ENCODE measurements around the gene ITGA3. TPM values are rescaled to one million over a fixed set of nuclear protein-coding genes. Genes with fewer than 3 reads are reported as not detected.

The ITGA3 gene
- polyA plus RNA-seq, 1 donor, result 41.8 TPM

DNA sequence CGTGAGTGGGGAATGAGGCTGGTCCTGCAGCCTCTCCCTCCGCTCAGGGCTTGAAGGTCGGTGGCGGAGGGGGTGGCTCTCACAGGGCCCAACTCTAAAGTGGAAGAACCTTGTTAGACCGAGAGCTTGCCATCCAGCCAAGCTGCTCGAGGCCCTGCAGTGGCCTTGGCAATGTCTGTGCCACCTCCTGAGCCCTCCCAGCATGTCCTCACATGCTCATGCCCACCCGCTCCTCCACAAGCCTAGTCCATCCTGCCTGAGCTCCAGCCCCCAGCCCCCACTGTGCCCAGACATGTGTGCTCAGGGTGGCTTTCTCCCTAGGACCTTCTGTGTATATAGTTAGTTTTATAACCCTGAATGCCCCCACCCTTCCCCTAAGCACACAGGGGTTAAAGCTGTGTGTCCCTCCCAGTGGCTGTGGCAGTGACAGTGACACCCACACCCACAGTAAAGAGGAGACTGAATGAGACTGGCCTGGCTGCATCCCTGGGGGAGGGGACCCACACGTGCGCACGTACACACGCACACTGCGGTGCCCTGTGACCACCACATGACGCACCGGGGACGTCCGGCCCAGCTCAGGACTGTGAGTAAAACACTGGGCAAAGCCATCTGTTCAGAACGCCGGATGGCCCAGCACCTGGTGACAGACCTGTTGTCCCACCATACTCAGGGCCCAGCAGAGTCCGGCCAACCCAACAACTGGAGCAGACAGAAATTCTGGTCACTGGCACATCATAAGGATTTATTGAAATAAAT lies 54.9 kb downstream of the ITGA3 start:
- DNase-seq, result no peak

DNA sequence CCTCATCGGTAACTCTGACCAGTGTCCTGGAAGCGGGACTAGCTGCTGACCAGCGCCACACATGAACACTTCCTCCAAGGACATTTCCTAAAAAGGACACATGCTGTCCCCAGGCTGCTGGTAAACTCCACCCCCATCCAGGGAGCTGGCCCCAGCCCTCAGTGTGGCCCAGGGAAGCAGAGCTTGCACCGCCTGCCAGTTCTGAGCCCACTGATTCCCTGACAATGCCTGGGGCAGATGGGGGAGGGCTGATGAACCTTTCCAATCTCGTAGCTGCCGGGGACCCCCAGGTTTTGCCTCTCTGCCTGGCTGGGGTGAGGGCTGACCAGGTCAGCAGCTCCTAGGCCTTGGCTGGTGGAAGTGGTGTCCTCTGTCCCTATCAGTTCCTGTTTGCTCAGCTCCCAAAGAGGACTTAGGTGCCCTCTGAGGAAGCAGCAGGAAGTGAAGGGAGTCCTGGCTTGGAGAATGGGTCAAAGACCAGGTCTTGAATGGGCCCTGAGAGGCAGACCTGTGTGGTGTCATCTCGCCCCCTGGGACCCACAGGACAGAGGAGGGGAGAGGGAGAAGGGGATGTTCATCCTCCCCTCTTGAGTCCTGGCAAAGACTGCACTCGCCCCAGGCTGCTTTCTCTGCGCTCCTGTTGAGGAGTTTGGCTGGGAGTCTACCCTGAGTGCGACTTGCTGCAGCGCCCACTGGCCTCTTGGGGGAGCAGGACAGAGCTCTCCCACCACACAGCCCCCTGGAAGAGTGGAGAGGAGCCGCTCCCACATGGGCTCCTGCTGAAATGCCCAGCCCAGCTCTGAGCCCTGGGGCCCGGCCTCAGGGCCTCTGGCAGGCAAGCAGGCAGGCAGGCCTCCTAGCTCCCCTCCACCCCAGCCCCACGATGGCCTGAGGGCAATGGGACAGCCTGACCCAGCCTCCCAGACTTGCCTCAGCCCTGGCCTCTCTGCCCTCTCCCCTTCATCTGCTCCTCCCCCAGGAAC lies 56.1 kb downstream of the ITGA3 start:
- no peak for DNase-seq

DNA sequence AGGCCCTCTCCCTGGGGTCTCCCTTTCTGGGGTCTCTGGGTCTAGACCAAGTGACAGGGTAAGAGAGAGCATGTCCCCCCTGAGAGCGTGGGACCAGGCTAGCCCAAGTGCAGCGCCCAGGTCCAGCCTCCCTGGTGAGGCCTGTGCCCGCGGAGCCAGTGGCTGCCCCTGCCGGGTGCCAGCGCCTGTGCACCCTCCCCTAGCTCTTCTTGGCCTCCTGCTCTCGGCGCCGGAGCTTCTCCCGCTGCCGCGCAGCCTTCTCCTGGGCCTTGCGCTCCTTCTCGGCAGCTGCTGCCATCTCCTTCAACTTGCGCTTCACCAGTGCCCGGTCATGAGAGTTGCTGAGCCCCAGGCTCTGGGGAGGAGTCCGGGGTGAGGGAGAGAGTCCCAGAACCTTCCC lies 56.8 kb downstream of the ITGA3 start:
- DNase-seq, result no peak

DNA sequence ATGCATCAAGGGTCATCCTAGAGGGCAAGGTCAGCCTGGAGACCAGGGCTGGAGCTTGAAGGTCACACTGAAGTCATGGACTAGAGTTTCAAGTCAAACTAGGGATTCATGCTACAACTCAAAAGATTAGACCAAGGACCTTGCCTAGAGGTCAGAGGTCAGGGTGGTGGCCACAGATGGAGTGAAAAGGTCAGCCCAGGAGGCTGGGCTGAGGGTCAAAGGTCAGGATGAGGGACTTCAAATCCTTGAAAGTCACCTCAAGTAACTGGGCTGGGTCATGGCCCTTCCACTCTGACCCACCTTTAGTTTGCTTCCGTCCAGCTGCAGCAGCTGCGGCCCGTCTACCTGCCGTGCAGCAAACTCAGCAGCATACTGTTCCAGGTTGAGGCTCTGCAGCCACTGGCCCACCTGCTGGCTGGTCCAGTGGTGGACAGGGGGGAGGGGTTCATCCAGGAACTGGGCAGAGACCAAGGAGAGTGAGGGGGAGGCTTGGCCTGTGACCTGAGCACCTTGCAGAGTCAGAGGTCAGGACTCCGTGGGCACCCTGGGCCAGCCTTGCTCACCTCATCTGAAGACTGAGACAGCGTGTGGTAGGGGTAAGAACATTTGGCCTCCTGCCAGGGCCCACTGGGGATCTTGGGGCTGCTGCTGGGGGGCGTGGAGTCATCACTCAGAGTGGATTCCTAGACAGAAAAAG lies 57.9 kb downstream of the ITGA3 start:
- DNase-seq, result no peak

DNA sequence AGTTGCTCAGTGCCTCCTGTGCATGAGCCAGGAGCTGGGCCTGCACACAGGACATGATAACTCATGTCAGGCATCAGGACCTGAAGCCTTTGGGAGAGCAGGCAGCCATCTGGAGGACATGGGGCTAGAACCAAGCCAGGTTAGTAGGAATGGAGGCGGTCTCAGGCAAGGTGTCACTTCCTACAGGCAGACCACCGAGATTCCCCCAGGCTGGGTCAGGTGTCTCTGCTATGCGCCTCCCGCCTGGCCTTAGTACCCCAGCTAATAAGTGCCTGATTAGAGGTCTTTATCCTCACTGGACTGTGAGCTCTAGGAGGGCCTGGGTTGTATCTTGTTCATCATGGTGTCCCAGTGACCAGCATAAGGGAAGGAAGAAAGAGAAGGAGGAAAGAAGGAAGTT lies 58.5 kb downstream of the ITGA3 start:
- no peak for DNase-seq

DNA sequence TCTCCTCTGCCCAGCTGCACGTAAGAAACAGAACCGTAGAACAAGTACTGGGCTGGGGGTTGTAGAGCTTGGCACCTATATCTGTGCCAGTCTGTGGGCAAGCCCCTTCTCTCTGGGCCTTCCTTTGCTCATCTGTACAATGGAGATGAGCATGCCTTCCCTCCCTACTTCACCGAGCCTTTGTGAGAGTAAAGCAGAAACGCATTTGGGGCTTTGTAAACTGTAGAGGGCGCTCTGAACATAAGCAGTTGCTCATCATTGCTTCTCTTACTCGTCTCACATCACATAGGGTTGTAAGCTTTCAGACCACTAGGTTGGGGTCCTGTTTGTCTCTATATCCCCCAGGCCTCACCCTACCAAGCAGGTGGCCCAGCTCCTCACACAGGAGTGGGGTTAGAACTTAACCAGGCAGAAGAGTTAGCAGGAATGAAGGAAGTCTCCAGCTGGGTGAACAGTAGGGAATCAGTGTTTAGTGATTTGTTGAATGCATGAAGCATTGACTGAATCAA lies 59.0 kb downstream of the ITGA3 start:
- DNase-seq, result no peak

DNA sequence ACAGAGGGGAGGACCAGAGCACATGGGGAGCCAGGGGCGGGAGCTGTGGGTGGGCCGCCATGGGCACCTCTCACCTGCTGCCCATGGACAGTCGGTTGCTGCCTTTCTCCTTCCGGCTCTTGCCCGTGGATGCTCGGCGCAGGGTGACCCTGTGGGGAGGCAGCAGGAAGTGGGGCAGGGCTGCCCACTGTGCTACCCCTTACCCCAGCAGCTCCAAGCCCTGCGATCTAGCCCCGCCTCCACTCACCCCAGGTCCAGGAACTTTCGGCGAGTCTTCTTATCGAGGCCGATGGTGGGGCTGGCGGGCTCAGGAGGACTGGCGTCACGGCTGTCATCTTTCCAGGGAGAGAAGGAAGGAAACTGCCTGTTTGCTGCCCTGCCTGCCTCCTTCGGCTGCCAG lies 59.8 kb downstream of the ITGA3 start:
- DNase-seq, result no peak

DNA sequence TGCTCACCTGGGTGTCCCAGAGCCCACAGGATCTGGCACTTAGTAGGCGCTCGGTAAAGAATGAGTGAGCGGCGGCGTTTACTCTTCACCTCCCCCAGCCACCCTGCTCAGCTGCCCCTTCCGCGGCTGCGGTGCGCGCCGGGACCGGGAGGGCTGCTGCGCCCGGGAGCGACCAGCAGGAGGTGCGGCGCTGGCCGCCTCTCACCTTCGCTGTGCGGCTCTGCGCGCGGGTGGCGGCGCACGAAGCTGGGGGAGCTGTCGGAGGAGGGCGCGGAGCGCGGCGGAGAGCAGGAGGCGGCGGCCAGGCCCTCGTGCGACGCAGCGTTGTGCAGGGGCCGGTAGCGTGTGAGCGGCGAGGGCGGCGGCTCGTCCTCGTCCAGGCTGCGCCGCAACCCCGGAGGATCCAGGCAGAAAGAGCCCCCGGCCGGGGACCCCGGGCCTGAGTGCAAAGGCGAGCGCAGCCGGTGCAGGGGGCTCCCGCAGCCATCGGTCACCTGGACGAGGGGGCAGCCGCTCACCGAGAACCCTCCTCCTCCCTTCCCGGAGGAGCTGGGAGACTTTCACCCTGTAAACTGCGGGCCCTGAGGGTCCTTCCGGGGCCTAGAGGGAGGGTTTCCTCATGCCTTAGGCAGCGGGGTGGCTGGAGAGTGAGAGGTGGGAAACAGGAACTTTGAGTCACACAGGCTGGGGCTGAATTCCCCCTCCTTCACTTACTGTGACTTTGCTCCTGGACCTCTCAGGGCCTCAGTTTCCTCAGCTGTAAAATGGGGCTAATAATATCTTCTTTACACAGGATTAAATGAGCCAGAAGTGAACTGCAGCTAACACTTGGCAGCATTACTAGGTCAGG lies 61.5 kb downstream of the ITGA3 start:
- peak; percentile 74 for DNase-seq

DNA sequence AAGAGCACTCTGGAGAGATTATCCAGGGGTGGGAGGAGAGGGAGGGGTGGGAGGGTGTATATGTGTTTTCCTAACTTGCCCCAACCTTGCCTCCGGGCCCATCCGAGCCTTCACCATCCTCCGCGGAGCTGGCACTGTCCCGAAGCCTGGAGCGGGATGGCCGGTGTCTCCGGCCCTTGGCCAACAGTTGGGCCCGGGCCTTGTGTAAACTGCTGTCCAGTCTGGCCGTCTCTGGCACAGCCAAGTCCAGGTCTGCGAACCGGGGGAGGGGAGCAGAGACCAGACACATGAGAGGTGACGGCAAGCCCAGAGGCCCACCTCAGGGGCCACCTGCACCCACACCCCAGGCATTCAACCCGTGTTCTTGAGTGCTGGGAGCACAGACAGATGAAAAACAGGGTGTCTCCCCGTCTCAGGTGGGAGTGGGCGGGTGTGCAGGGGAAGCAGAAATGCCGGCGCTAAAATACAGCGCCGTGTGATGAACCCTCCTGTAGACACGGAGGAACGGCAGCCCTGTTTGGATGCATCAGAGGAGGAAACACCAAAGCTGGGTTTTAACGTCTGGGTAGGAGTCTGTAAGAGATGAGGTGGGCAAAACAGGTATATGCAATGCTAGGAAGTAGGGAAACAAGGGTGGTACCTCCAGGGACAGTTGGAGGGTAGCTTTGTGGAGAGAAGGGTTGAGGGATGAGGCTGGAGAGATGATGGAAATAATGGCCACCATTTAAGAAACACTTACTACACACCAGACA lies 62.3 kb downstream of the ITGA3 start:
- DNase-seq, result no peak

DNA sequence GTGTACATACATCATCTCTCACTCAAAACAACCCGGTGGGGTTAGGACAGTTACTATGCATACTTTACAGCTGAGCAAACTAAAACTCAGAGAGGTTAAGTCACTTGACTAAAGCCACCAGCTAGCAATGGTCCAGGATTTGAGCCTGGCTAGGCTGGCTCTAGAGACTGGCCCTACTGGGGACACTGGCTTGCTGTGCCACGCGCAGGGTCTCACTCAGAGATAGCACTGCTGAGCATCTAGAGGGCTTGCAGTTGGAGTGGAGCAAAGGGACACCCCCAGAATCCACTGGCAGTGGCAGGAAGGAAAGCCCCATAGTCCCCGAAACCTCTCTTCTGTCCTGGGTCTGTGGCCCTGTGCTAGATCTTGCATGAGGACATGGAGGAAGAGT lies 62.9 kb downstream of the ITGA3 start:
- no peak for DNase-seq

DNA sequence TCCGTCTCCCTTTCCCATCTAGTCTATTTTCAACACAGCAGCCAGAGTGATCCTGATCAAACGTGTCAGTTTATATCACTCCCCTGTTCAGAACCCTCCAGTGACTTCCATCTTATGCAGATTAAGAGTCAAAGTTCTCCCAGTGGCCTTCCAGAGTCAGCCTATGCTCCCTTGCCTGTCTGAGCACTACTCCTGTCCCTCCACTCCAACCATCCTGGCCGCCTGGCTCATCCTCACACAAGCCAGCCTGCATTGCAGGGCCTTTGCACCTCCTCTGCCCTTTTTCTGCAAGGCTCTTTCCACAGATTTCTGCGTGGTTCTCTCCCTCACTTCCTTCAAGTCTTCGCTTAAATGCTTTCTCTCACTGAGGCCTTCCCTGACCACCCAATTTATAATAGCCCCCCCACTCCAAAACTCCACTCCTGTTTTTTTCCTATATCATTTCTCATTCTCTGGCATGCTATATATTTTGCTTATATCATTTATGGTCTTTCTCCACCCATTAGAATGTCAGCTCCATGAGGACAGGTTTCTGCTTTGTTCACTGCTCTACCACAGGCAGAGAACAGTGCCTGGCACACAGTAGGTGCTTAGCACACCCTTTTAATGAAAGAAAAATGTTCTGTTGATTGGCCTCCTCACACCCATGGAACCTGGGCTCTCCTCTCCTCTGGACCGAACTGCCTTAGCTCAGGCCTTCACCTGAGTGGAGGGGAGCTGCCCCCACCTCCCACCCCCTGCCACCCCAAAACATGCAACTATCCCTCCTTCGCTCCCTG lies 64.8 kb downstream of the ITGA3 start:
- DNase-seq, result no peak

DNA sequence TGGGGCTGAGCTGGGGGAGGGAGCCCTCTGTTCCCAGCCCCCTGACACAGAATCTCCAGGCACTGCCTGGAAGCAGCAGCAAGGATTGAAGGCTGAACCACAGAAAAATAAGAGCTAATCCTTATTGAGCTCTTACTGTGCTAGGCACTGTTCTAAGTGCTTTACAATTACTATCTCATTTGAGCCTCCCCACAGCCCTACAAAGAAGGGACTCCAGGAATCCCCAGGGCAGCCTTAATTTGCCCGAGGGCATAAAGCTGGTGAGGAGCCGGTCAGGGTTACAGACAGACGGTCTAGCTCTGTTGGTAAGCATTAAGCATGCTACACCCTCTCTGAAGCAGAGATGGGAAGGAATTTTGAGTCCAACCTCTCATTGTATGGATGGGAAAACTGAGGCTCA lies 67.0 kb downstream of the ITGA3 start:
- DNase-seq, result no peak

DNA sequence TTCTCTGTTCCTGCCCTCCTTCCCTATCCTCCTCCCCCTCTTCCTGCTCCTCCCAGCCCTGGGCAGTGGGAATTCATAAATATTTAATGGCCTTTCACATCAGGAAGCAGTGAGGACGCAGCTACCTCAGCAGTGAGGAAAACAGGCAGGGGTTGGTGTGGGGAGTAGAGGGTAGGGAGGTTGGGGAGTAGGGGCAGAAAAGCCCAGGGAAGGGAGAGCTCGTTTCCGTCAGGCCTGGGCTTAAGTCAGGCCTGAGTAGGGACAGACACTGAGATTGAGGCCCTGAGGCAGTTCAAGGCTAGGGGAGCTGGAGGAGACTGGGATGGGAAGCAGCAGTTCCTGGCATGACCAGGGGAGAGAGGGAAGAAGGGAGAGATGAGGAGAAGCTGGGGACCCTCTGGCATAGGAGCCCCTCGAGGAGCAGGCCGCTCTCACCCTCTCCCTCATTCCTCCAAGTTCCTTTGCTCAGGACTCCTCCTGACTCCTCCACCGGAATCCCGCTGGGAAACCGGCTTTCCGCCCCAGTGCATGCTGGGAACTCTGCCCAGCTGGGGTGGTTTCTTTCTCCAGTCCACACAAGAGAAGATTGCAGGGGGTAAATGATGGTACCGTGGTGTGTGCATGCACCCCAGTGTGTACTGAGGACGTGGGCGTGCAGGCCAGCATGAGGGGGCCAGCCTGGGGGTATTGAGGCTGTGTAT lies 67.9 kb downstream of the ITGA3 start:
- no peak for DNase-seq

DNA sequence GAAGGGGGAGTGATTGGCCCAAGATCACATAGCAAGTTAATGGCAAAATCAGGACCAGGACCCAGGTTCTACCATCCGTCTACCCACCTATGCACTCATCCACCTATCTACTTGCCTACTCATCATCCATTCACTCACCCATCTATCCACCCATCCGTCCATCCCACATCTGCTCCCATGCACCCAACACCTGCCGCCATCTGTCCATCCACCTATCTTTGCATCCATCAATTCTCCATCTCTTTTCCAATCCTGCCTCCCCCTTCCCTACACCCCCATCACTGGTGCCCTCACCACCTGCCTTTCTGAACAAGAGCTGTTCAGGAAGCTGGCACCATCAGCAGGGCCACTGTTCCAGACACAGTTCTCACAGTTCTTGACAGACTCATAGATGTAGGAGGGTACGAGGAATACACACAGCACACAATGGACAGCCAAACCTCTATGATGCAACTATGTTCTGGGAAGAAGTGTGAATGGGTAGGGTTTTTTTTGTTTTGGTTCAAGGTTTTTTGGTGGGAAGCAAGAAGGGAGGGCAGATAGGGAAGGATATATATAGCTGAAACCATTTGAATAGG lies 69.6 kb downstream of the ITGA3 start:
- no peak for DNase-seq

DNA sequence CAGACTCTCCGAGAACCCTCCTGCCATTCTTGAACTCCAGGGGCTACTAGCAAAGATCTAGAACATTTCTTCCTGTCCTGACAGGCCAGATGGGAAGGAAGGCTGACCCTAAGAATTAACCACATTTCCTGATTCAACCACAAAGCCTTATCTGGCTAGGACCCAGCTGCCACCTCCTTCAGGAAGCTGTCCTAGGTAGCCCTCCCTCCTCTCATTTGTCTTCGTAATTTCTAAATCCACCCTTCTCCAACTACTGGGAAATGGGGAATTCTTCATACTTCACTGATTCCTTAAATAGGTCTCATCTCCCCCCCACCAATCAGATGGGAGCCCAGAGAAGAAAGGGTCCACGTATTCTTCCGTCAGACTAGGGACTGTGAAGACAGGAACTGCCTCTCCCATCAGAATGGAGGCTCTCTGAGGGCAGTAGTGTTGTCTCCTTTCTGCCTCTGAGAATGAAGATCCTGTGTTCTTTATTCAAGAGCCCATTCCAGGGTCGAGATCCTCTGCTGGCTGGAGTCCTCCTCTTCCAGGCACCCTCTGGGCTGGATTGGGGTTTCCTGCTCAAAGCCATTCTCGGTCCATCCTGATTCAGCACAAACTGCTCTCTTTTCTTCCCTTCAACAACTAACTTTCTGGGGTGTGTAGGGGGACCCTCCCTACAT lies 71.9 kb downstream of the ITGA3 start:
- no peak for DNase-seq

DNA sequence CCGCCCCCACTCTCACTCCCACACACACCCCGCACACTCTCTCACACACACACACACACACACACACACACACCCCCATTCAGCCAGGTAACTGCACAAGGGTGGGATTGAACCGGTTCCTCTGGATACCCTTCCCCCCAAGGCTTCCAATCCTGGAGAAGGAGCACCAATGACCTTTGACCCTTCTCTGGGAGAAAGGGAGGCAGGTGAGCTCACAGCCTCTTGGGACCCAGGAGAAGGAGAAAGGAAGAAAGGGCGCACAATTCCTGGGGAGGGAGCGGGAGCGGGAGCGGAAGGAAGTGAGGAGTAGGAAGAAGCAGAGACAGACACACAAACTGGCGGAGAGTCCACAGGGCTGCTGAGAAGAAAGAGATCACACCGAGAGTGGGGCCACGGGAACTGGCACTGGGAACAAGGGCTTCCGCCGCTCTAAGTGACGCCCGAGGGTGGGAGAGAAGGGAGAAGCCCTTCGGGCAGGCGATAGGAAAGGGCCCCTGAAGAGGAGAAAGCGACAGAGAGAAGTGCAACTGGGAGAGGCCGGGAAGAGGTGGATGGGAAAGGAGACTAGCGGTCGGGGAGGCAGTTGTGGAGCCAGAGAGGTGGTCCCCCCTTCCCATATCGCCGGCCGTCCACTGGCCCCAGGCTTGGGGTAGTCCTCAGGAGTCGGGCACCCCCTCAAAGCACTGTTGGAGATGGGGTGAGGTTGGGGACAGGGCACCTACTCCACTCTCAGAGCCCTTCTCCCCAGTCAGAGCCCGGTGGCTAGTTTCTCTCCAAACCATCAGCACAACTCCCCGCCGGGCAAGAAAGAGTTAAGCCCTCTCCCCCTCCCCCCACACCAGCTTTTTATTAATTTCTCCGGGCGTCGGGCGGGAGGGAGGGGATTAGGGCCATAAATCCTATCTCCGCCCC lies 72.8 kb downstream of the ITGA3 start:
- no peak for DNase-seq

DNA sequence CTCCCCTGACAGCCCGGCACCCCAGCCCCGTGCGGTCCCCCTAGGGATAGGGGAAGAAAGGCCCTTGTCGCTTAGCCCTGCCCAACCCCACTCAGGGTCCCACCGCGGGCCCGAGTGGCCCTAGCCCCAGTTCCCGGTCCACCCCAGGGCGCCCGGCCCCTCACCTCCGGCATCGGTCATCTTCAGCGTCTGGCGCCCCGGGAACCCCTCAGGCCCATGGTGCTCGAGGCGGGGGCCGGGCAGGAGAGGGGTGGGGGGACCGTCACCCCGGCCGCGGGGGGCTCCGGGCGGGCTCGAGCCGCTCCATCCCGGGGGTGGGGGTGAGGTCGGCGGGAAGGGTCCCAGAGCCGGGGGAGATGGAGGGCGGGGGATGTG lies 73.4 kb downstream of the ITGA3 start:
- no peak for DNase-seq

All from hindlimb muscle (tissue), 1 donor.